GM19035 (cell line): ENCODE measurements around the gene FITM2.

Experiments
- ATAC-seq: cut with Tn5 transposase; IDR thresholded peaks from one replicate; pipeline ENCODE4 v1.9.1; 2021; ENCODE audit not compliant: unreplicated experiment

The FITM2 gene

DNA sequence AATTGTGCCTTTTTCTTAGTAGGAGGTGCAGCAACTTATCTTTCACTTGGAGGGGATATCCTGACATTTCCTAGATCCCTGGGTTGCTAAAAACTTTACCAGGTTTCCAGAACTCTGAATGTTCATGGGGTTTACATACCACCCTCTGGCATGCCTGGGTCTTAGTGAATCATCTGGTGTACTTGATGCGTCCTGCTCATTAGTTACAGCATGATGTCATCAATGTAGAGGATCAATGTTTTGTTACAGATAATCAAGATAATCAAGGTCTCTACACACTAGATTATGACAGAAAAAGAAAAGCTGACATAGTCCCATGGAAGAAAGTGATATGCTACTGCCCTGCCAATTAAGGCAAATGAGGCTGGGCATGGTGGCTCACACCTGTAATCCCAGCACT lies 27.0 kb downstream of the FITM2 start:
- ATAC-seq, result no peak

DNA sequence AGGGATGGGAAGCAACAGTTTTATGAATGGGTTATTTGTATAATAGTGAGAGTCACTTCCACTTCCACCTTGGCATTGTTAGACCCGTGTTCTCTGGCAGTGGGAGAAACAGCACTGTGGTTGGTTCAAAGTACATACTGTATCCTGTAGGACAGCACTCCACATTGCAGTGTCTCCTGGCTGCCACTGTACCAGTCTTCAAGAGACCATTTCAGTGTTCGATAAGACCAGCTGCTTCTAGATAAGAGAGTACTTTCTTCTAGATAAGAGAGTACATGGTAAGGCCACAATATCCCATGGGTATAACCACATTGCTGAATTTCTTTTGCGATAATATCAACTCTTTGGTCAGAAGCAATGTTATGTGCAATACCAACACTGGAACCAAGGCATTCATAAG lies 28.8 kb downstream of the FITM2 start:
- no peak for ATAC-seq

DNA sequence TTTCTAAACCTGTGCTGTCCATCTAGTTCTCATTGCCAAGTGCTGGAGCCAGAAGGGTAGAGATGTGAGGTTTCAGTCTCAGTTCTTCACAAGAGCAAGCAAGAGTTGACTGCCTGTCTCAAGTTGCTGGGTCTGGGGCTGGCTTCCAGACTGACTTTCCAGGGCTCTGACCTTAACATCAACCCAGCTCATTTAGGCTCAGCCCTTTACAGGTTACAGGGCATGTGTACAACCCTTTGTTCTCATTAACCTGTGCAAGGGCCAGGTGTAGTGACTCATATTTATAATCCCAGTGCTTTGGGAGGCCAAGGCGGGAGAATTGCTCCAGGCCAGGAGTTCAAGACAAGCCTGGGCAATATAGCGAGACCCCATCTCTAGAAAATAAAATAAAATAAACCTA lies 30.6 kb downstream of the FITM2 start:
- ATAC-seq, result no peak

DNA sequence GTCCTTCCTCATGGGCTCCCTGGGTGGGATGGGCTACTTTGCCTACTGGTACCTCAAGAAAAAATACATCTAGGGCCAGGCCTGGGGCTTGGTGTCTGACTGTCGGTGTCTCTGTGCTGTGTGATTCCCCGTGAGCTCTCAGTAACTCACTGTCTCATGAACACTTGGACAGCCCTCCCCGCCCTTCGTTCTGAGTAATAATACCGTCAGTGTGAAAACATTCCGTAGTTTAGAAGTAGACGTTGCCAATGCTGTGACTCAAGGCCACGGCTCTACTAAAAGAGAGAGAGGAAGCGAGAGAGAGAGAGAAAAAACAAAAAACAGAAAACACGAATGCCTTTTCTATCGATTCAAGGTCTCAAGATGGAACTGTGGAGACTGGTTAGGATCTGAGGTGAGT lies 31.8 kb downstream of the FITM2 start:
- no peak for ATAC-seq

- ATAC-seq, result no peak
Measured at GRCh38 chr20:44274303-44275017, 36.5 kb downstream of the FITM2 start.

DNA sequence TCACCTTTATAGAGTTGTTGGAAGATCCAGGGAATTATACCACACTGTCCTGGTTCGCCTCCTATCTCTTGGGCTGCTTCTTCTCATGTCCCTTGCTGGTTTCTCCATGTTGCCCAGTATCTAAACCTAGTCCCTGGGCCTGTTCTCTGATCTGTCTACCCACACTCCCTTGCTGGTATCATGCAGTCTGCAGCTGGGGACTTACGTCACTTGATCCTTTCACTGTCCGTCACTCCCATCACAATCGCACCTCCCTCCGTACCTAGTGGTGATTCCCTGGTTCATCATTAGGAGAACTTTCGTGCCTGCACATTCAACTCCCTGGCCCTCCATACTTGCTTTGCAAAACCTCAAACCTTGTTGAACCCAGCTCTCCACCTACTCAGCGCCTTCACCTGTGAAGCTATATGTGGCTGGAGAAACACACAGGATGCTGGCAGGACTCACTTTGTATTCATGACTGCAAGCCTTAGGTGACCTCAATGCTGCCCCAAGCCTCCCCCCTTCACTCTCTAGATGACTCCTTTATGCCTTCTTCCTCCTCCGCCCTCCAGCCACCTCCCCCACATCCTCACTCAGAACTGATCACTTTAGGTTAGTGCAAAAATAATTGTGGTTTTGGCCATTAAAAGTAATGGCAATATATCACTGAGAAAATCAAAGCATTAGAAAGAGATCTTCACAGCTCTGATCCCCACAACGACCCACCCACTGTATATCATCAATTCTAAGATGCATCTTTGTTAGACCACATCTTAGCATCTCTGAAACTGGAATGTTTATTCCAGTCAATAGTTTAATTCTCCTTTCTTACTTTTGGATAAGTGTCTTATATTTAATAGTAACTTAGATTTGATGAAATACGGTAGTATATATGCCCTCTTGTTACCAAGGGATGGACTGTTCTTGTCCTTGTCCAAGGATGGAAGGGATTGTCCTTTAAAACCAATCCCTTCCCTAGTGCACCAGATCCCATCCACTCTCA lies 37.5 kb downstream of the FITM2 start:
- no peak for ATAC-seq

DNA sequence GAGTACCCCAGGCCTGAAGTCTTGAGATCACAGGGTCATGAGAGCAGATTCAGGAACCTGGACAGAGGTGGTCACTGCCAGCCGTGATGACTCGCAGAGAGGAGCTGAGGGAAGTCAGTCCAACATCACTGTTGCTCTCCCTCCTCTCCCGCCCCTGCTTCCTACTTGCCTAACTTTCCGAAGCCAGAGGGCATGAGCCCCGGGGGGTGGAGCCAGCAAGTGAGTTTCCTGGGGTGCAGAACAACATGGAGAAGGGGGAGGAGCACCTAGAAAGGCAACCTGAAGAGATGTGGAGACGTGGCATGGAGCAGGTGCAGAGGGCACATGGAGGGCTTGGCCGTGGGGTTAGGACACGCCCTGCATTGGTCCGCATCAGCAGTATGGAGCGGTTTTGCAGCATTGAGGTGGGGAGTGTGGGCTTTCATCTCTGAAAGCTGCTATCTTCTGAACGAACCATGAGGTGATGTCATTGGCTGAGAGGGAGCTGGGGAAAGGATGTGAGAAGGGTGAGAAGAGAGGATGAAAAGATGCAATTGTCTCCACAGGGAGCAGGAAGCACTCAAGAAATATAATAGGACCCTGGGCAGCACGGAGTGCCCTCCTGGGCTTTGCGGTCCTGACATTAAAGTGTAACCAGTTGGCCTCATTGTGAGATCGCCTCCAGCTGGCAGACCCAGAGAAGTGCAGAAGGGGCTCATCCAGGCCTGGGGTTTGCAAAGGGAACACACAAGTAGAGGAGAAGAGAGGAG lies 38.9 kb downstream of the FITM2 start:
- ATAC-seq, result no peak

GRCh38 chr20:44268802-44269201 lies 42.2 kb downstream of the FITM2 start:
- ATAC-seq, result no peak

- no peak for ATAC-seq
Measured at GRCh38 chr20:44264287-44264686, 46.7 kb downstream of the FITM2 start.

- ATAC-seq, result no peak
Measured at GRCh38 chr20:44258226-44258890, 52.6 kb downstream of the FITM2 start.

- no peak for ATAC-seq
Measured at GRCh38 chr20:44256961-44257360, 54.0 kb downstream of the FITM2 start.

- no peak for ATAC-seq
Measured at GRCh38 chr20:44255942-44256341, 55.1 kb downstream of the FITM2 start.

DNA sequence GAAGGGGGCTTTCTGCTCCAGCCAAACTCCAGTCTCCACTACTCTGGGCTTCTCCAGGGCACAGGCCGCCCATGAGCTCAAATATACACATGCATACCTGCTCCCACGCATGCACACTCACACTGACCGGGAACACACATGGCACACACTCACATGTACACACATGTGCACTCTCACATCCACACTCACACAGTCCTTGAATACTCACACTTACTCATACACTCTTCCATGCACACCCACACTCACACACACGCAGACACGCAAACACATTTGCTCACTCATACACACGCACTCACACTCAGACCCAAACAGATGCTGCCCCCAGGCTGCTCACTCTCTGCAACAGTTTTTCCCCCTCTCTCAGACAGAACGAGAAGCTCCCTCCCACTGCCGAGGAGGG lies 56.9 kb downstream of the FITM2 start:
- ATAC-seq, result no peak

DNA sequence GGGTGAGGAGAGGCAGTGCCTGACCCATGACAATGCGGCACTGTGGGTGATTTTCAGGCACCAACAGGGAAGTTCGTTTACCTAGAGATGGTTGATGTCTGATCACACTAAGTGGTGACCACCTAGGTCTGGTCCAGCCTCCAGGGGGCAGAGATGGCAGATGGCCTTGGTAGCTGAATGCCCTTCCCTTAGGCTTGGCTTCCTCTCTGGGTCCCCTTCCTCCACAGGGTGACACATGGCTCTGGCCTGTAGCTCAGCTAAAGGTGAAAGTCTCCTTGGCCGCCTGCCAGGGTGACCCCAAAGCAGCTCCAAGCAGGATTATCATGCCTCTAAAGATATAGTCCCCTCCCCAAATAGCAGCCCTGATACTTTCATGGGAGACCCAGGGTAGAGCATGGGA lies 57.5 kb downstream of the FITM2 start:
- no peak for ATAC-seq
